HK-2 (cell line): ENCODE results near the gene BUB1.
A peak's percentile ranks its signal among the peaks of the same experiment; 100 is the strongest.
"Not testable (repeated sequence)": the region's sequence is repeated elsewhere in the genome, so short reads cannot be mapped to it uniquely, and the experiment has no call there.

Experiments
- DNase-seq: peaks from one replicate; pipeline ENCODE4 v3.0.0-alpha.2; 2018; ENCODE audit not compliant: unreplicated experiment

Gene BUB1

DNA sequence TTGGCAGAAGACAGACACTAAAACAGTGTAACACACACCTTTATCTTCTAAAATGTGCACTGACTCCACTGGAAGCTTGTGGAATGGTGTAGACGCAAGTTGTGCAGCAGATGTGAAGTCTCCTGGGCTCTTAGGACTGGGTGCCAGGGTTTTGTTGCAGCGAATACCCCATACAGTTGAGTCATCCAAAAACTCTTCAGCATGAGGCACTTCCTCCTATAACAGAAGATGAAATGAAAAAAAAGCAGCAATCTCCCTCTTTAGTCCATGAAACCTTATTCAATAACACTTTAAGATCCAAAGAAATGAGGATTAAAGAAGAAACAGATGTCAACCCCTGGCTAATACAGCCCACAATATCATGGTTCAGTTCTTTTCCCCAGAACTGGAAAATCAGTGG lies 22.2 kb downstream of the BUB1 start:
- DNase-seq = no peak

GRCh38 chr2:110653861-110654260 lies 24.0 kb downstream of the BUB1 start:
- no peak for DNase-seq

DNA sequence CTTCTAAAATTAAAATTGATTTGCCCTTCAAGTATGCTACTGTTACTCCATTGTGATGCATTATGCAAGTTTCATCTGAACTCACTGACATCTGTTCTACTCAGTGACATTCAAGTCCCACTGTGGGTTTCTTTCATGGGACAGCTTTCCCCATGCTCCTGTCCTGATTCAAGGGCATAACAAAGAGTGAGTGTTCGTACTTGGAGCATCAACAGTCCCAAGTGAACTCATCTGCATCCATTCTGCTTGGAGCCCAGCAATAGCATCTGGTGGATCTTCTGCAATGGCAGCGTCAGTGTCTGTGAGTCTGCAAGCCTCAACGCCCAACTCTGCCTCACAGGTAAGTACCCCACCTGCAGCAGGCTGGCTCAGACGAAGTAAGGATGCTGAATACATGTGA lies 27.5 kb downstream of the BUB1 start:
- DNase-seq = no peak

DNA sequence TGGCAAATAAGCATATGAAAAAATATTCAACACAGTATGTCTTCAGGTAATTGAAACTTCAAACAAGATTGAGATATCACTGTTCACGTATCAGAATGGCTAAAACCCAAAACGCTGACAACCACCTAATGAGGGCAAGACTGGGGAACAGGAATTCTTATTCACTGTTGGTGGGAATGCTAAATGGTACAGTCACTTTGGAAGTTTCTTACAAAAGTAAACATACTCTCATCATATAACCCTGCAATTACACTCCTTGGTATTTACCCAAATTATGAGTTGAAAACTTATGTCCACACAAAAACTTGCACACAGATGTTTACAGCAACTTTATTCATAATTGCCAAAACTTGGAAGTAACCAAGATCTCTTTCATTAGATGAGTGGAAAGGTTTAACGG lies 30.1 kb downstream of the BUB1 start:
- no peak for DNase-seq

GRCh38 chr2:110645616-110646015 lies 32.2 kb downstream of the BUB1 start:
- DNase-seq = no peak

DNA sequence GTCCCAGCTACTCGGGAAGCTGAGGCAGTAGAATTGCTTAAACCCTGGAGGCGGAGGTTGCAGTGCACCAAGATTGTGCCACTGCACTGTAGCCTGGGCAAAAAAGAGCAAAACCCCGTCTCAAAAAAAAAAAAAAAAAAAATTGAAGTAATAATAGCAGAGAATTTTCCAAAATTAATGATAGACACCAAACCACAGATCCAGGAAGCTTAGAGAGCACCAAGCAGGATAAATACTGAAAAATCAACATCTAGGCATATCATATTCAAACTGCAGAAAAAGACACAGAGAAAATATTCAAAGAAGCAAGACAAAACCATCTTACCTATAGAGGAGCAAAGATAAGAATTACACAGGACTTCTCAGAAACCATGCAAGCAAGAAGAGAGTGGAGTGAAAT lies 33.5 kb downstream of the BUB1 start:
- DNase-seq = no peak

- no peak for DNase-seq
Measured at GRCh38 chr2:110642360-110642759, 35.5 kb downstream of the BUB1 start.

GRCh38 chr2:110639972-110640371 lies 37.9 kb downstream of the BUB1 start:
- DNase-seq = no peak

- DNase-seq = no peak
Measured at GRCh38 chr2:110638952-110639695, 38.7 kb downstream of the BUB1 start.

DNA sequence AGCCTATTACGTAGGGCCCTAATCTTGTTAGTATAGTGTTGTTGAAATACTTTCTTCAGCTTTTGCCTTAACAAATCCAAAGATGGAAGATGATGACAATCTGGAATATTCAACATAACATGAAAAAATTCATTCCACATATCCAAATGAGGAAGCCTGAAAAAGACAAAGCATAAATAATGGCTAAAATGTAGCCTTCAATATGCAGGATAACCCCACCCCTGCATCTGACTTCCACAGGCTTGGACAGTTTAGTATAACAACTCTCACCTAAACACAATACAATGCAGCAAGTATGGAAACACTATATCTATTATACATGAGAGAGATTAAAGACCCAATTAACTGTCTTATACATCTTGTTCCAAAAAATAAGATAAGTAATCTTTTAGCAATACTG lies 39.9 kb downstream of the BUB1 start:
- no peak for DNase-seq

DNA sequence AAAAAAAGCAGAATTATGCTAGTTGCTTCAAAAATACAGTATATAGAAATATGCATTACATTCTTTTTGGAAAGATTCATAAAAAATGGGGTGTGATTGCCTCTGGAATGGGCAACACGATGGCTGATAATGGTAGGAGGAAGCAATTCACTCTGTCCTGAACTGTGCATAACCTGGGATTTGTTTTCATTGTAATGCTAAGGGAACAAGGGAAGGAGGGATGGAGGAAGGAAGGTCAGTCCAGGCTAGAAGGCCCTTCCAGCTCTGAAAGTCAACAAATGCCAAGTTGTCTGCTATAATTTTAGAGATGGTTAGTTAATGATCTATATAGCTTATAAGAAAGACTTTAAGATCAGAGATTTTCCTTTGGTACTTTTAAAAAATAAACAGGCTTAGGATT lies 40.8 kb downstream of the BUB1 start:
- no peak for DNase-seq

- not testable (repeated sequence) for DNase-seq
Measured at GRCh38 chr2:110635949-110636628, 41.8 kb downstream of the BUB1 start.

- not testable (repeated sequence) for DNase-seq
Measured at GRCh38 chr2:110627348-110627747, 50.5 kb downstream of the BUB1 start.

DNA sequence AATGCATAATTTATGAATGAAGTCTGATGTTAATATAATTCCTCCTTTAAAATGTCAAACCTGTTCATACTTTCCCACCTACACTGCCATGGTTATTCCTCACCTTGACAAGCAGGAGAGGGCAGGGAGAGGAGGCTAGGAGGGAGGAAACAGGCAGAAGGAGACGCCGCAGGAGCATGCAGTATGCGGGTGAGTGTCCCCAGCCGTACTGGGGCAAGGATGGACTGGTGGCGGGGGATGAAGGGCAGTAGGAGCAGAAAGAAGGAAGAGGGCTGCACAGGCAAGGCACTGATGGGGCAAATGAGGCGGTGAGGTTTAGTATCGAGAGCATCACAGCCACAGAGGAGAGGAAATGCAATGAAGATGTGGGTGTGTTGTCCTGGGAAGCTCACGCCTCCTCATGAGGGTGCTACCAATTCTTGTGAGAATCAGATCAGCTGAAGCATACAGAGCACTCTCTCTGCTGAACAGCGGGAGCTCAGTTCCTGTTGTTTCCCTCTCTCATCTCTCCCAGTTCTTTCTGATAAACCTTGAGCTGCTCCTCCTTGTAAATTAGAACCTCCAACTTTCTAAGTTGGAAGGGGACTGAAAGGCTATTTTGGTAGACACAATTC lies 58.4 kb downstream of the BUB1 start:
- DNase-seq = not testable (repeated sequence)

- not testable (repeated sequence) for DNase-seq
Measured at GRCh38 chr2:110613927-110614326, 63.9 kb downstream of the BUB1 start.

DNA sequence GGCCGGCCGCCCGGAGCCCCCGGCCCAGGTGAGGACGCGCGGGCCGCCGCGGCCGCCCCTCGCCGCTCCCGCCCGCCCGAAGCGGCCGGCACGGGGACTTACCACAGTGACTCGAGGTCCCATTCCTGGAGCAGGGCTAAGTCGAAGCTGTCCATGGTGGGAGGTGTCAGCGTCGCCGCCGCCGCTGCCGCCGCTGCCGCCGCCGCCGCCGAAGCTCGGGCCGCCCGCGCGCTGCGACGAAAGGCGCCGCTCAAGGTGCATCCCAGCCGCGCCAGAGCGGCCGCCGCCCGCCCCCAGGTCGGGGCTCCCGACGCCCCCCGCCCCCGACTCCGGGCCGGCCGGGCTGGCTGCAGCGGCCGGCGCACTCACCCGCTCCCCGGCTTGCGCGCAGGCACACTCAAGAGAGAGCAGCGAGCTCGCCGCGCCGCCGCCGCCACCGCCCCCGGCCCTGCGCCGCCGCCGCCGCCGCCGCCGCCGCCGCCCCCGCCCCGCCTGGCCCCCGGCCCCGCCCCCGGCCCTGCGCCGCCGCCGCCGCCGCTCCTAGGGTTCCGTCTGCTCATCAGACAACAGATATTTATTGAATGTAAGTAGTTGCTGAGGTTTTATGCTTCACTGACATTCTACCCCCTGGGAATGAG lies 67.1 kb downstream of the BUB1 start:
- DNase-seq = peak; percentile 15

DNA sequence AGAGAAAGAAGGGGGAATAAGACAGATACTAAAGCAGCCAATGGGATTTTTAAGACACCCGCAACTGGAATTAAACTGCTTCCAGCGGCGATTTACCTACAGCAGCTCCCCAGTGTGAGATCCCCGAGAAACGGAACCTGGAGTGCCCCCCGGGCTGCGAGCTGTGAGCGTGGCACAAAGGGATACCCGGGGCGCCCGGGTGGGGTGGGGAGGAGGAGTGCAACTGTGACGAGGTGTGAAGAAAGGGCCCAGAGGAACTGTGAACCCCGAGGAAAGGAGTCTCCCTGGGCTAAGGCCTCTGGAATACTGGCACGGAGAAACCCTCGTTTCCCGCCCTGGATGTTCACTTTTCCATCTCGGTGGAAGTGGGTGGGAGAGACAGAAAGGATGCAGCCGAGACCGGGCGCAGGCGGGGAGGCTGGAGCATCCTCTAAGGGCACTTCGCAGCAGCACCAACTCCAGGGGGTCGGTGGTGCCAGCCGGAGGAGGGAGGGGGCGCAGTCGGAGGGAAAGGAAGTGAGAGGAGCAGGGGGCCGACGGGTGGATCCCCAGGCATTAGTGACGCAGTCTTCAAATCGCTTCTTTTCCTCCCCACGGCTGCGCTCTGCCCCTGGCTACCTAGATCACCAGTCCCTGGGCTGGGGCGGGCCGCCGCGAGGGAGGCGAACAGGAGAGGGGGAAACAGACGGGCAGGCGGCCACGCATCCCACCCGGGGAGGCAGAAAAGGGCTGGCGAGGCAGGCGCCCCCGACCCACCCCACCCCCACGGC lies 67.8 kb downstream of the BUB1 start:
- DNase-seq = not testable (repeated sequence)

DNA sequence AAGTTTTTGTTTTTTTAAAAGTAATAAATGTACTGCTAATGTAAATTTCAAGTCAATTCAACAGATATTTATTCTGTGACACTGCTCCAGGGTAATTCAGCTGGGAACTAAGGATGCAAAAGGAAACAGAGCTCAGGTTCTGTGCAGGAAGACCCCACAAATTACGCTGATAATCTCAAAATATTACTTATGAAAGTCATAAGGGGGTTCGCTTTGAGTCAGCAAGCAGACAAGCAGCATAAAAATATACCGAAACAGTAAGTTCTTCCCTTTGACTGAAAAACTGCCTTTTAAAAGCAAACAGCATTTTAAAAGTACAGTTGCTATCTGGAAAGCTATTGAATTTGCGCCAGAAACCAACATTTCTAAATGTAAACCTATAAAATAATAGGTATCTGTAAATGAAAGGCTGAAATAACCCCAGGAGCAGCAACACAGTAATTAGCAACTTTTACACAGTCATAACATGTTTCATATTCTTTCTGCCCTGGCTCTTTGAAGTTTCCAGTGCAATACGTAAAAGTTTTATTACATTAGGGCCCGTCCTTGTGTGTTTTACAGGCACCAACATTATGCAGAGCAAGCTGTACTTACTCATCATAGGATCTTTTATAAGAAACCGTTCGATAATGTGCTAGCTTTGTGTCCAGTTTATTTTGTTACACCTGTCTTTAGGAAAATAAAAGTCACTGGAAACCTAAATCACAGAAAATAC lies 68.9 kb downstream of the BUB1 start:
- DNase-seq = not testable (repeated sequence)

GRCh38 chr2:110605057-110605456 lies 72.8 kb downstream of the BUB1 start:
- DNase-seq = not testable (repeated sequence)

DNA sequence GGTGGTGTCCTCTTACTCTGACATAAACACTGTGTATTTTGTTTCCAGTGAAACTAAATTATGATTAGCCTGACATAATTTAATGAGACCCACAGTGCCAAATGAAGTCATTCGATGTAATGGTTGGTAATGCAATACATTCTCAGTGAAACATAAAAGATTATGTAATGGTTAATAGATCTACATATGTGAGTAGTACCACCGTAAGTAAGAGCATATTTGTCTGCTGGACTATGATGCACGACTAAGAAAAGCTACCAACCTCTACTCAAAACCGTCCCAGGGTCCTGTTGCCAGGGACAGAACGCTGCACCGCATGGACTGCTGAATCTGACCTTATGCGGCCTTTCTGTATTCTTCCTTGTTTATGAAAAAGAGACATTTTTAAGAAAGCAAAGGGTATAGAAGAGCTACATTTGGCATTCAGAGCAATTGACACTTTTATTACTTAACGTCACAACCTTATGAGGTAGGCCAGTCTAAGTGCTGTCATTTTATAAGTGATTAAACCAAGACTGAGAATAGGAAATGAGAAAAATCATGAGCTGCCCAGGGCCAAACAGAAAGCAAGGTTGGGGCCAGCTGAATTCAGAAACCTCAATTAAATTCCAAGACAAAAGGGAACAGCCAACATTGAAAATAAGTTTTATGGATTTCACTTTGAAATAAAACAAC lies 73.8 kb downstream of the BUB1 start:
- DNase-seq = not testable (repeated sequence)
